CD8-positive, alpha-beta memory T cell (primary cell): Measurements from ENCODE around the gene FAM107B. TPM values are rescaled to one million over a fixed set of nuclear protein-coding genes. Genes with fewer than 3 reads are reported as not detected.
A peak's percentile ranks its signal among the peaks of the same experiment; 100 is the strongest.

Source experiments
- CTCF ChIA-PET: fragments of 350-600 bp; sonication (Branson Sonifier 250); formaldehyde crosslinking; loops from one replicate; lab custom pipeline; 2021; ENCODE audit warnings: antibody characterized with exemption; lab: Charles Lee
- POLR2A ChIA-PET: fragments of 350-600 bp; sonication (Branson Sonifier 250); formaldehyde crosslinking; loops from one replicate; lab custom pipeline; 2021; ENCODE audit warnings: antibody characterized with exemption; lab: Charles Lee
- DNase-seq, 5 donors: peaks; one replicate each; pipeline versions ENCODE4 v3.0.0 to v3.0.0-alpha.2; 2020 to 2022; ENCODE audit warnings: mixed read lengths in 1 of 5
- H3K27ac ChIP-seq: one replicate; pipeline ENCODE4 v1.7.0; 2013; ENCODE audit warnings: low read depth, mild to moderate bottlenecking, low read length, moderate library complexity
- H3K27me3 ChIP-seq: 2 replicates; pipeline ENCODE4 v1.7.0; 2013; ENCODE audit warnings: low read length, mild to moderate bottlenecking; ENCODE audit not compliant: insufficient read depth, poor library complexity, severe bottlenecking
- H3K36me3 ChIP-seq: 2 replicates; pipeline ENCODE4 v1.7.0; 2013; ENCODE audit warnings: mild to moderate bottlenecking, low read length, moderate library complexity; ENCODE audit not compliant: insufficient read depth
- H3K4me1 ChIP-seq: 2 replicates; pipeline ENCODE4 v1.7.0; 2013; ENCODE audit warnings: mild to moderate bottlenecking, low read length, moderate library complexity; ENCODE audit not compliant: insufficient read depth
- H3K4me3 ChIP-seq: 2 replicates; pipeline ENCODE4 v1.7.0; 2013; ENCODE audit warnings: mild to moderate bottlenecking, low read length
- H3K9me3 ChIP-seq: 2 replicates; pipeline ENCODE4 v1.7.0; 2013; ENCODE audit warnings: mild to moderate bottlenecking, low read length
- H3K27ac Mint-ChIP-seq, 8 donors: one replicate each; pipeline ENCODE4 v1.8.0; 2020 to 2021; ENCODE audit warnings: mixed read lengths in 8 of 8, mild to moderate bottlenecking in 6 of 8, inconsistent platforms in 3 of 8, moderate library complexity in 3 of 8
- H3K27me3 Mint-ChIP-seq, 2 donors: one replicate each; pipeline ENCODE4 v1.8.0; 2020 to 2021; ENCODE audit warnings: mixed read lengths in 2 of 2, mild to moderate bottlenecking in 1 of 2, moderate library complexity in 1 of 2
- H3K36me3 Mint-ChIP-seq, 3 donors: one replicate each; pipeline ENCODE4 v1.8.0; 2020 to 2021; ENCODE audit warnings: mixed read lengths in 3 of 3, inconsistent platforms in 1 of 3, mild to moderate bottlenecking in 1 of 3
- H3K4me1 Mint-ChIP-seq, 3 donors: one replicate each; pipeline ENCODE4 v1.8.0; 2020 to 2021; ENCODE audit warnings: mixed read lengths in 3 of 3, inconsistent platforms in 1 of 3, mild to moderate bottlenecking in 1 of 3
- H3K4me3 Mint-ChIP-seq, 7 donors: one replicate each; pipeline ENCODE4 v1.8.0; 2020 to 2021; ENCODE audit warnings: mixed read lengths in 7 of 7, mild to moderate bottlenecking in 6 of 7, moderate library complexity in 4 of 7, inconsistent platforms in 2 of 7
- H3K9me3 Mint-ChIP-seq, 5 donors: one replicate each; pipeline ENCODE4 v1.8.0; 2020 to 2022; ENCODE audit warnings: mixed read lengths in 5 of 5, mild to moderate bottlenecking in 3 of 5, moderate library complexity in 2 of 5, inconsistent platforms in 1 of 5
- polyA plus RNA-seq: library from polyadenylated mRNA; unstranded; fragments of 300-500 nt; fragmentation: Illumina TruSeq; gene quantifications from one replicate; pipeline ENCODE4 v1.2.3, GENCODE V29; 2021
- total RNA-seq, 2 experiments: library from RNA; stranded (reverse); gene quantifications; one replicate each; pipeline ENCODE4 v1.2.3, GENCODE V29; 2021

The FAM107B gene
- total and polyA plus RNA-seq, 3 experiments from 2014 or later: 138 to 316 (median 143) TPM

- no peak for DNase-seq
- H3K9me3 Mint-ChIP-seq: peaks cover 3 to 7% (median 3%) of the 10 kb centered on the region in 5 donors
- Histone ChIP-seq H3K36me3 (no peaks in the 10 kb centered on the region), H3K4me1 (no peaks in the 10 kb centered on the region), H3K27ac (no peak overlapping the region), H3K4me3 (no peak overlapping the region), H3K9me3 (no peaks in the 10 kb centered on the region), H3K27me3 (no peaks in the 10 kb centered on the region)
- peaks cover 0 to under 1% (median under 1%) of the 10 kb centered on the region in 3 donors for H3K4me1 Mint-ChIP-seq
- no peak overlapping the region for H3K4me3 Mint-ChIP-seq
- ChIA-PET POLR2A (no interaction called here), CTCF (no interaction called here)
- H3K36me3 Mint-ChIP-seq: peaks cover 0 to 12% (median 0%) of the 10 kb centered on the region in 3 donors
- H3K27me3 Mint-ChIP-seq: peaks cover 0 to 5% of the 10 kb centered on the region in 2 donors
- H3K27ac Mint-ChIP-seq: no peak overlapping the region
Observed at GRCh38 chr10:14787938-14788337, 13.2 kb upstream of the FAM107B start.

GRCh38 chr10:14784459-14785055 is 9.9 kb upstream of the FAM107B start:
- Mint-ChIP-seq H3K4me3 (peak overlapping the region in 1 of 7 donors; percentile 20), H3K36me3 (peaks cover 0 to 12% (median 0%) of the 10 kb centered on the region in 3 donors), H3K27me3 (peaks cover 0 to 5% of the 10 kb centered on the region in 2 donors), H3K27ac (no peak overlapping the region), H3K4me1 (peaks cover 3 to 5% (median 5%) of the 10 kb centered on the region in 3 donors), H3K9me3 (peaks cover 3 to 7% (median 5%) of the 10 kb centered on the region in 5 donors)
- H3K4me1 ChIP-seq: no peaks in the 10 kb centered on the region
- DNase-seq: no peak
- H3K9me3 ChIP-seq: no peaks in the 10 kb centered on the region
- H3K27me3 ChIP-seq: no peaks in the 10 kb centered on the region
- H3K27ac ChIP-seq: no peak overlapping the region
- CTCF ChIA-PET: no interaction called here
- no peak overlapping the region for H3K4me3 ChIP-seq
- POLR2A ChIA-PET: no interaction called here
- no peaks in the 10 kb centered on the region for H3K36me3 ChIP-seq

DNA sequence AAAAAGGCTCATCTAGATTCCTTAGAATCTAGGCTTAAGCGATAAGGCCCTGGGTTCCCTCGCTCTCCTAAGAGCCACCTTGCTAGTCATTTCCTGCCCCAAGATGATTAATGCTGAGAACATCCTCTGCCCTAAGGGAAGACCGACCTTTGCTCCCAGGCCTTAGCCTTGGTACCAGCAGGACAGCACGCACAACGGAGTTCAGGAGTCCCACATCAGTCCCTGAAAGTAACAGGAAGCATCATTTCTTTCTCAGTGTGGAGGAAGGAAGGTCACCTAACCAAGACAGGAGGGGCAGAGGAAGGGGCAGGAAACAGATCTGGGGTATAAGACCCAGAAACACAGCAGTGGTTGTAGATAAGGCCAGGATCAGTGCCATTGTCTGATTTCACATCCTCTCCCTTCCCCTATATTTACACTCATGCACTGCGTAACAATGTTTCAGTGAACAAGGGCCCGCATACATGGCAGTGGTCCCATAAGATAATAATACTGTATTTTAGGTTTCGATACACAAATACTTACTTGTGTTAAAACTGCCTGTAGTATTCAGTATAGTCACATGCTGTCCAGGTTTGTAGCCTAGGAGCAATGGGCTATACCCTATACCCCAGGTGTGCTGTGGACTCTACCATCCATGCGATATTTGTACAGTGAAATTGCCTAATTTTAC is 8.1 kb upstream of the FAM107B start:
- POLR2A ChIA-PET: no interaction called here
- peak overlapping the region in 5 of 8 donors; percentile 26 to 92 (median 72) for H3K27ac Mint-ChIP-seq
- H3K4me1 Mint-ChIP-seq: peaks cover 3 to 5% (median 5%) of the 10 kb centered on the region in 3 donors
- Histone ChIP-seq H3K4me3 (no peak overlapping the region), H3K36me3 (no peaks in the 10 kb centered on the region), H3K9me3 (no peaks in the 10 kb centered on the region), H3K27me3 (no peaks in the 10 kb centered on the region), H3K4me1 (no peaks in the 10 kb centered on the region), H3K27ac (no peak overlapping the region)
- peak overlapping the region in 3 of 7 donors; percentile 26 to 72 (median 43) for H3K4me3 Mint-ChIP-seq
- DNase-seq: no peak
- peaks cover 0 to 7% (median 5%) of the 10 kb centered on the region in 5 donors for H3K9me3 Mint-ChIP-seq
- CTCF ChIA-PET: no interaction called here
- peaks cover 0 to 3% of the 10 kb centered on the region in 2 donors for H3K27me3 Mint-ChIP-seq
- H3K36me3 Mint-ChIP-seq: peaks cover 0 to 12% (median 0%) of the 10 kb centered on the region in 3 donors

GRCh38 chr10:14781763-14782162 is 7.1 kb upstream of the FAM107B start:
- Histone ChIP-seq H3K27me3 (no peaks in the 10 kb centered on the region), H3K9me3 (no peaks in the 10 kb centered on the region), H3K4me3 (no peak overlapping the region), H3K27ac (no peak overlapping the region), H3K4me1 (no peaks in the 10 kb centered on the region), H3K36me3 (no peaks in the 10 kb centered on the region)
- peaks cover 0 to 7% (median 5%) of the 10 kb centered on the region in 5 donors for H3K9me3 Mint-ChIP-seq
- H3K27me3 Mint-ChIP-seq: peaks cover 0 to 3% of the 10 kb centered on the region in 2 donors
- no peak for DNase-seq
- no peak overlapping the region for H3K4me3 Mint-ChIP-seq
- peaks cover 3 to 5% (median 5%) of the 10 kb centered on the region in 3 donors for H3K4me1 Mint-ChIP-seq
- H3K36me3 Mint-ChIP-seq: peaks cover 0 to 12% (median 0%) of the 10 kb centered on the region in 3 donors
- no peak overlapping the region for H3K27ac Mint-ChIP-seq
- ChIA-PET CTCF (no interaction called here), POLR2A (no interaction called here)

DNA sequence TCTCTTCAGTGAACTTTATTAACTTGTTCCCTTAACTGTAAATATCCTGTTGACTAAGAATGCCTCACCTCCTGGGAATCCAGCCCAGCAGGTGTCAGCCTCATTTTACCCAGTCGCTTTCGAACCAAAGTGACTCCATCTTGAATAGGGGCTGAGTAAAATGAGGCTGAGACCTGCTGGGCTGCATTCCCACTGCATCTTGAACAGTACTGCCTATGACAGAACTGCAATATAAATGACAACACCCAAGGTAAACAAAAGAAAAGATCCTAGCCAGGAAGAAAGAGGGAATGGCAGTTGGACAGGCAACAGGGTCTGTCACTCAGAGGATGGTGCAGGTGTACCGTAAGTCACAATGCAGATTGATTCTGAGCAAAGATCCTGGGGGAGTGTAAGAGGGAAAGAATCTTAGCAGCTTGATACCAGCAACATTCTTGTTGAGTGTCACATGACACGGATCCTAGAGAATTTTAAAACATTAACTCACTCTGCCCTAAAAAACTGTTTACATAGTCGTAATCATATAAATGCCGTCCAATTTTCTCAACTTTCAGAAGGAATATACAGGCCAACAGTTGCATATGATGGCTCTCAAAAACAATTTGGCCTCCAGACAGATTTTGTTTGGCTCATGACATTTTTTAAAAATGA is 4.4 kb upstream of the FAM107B start:
- H3K27me3 Mint-ChIP-seq: peaks cover 0 to 3% of the 10 kb centered on the region in 2 donors
- H3K4me1 ChIP-seq: no peaks in the 10 kb centered on the region
- no peak overlapping the region for H3K4me3 ChIP-seq
- CTCF ChIA-PET: no interaction called here
- H3K36me3 ChIP-seq: no peaks in the 10 kb centered on the region
- DNase-seq: no peak
- H3K36me3 Mint-ChIP-seq: no peaks in the 10 kb centered on the region
- no peak overlapping the region for H3K4me3 Mint-ChIP-seq
- H3K4me1 Mint-ChIP-seq: peaks cover 3 to 5% (median 5%) of the 10 kb centered on the region in 3 donors
- no peaks in the 10 kb centered on the region for H3K9me3 ChIP-seq
- H3K27me3 ChIP-seq: no peaks in the 10 kb centered on the region
- peaks cover 0 to 2% (median 0%) of the 10 kb centered on the region in 5 donors for H3K9me3 Mint-ChIP-seq
- no peak overlapping the region for H3K27ac Mint-ChIP-seq
- POLR2A ChIA-PET: no interaction called here
- H3K27ac ChIP-seq: no peak overlapping the region

DNA sequence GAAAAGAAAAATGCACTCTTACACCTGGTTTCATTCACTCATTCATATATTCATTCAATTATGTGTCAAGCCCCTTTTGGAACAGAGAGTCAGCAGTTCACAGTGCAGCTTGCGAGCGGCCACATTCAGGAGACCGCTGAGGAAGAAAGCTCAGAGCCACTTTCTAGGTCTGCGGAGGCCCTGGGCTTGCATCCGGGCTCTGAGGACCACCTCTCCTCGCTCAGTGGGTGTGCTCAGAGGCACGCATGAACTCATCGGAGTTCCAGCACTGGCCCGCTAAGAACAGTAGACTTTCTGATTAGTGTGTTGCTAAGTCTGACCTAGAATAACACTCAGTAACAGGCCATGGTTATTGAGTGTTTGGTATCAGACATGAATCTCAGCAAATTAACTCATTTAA is 1.8 kb upstream of the FAM107B start:
- Histone ChIP-seq H3K4me3 (no peak overlapping the region), H3K4me1 (no peaks in the 10 kb centered on the region), H3K9me3 (no peaks in the 10 kb centered on the region), H3K27ac (no peak overlapping the region), H3K27me3 (no peaks in the 10 kb centered on the region), H3K36me3 (no peaks in the 10 kb centered on the region)
- no peak overlapping the region for H3K27ac Mint-ChIP-seq
- ChIA-PET CTCF (no interaction called here), POLR2A (no interaction called here)
- H3K27me3 Mint-ChIP-seq: peaks cover 0 to 3% of the 10 kb centered on the region in 2 donors
- peaks cover 0 to 2% (median 0%) of the 10 kb centered on the region in 3 donors for H3K36me3 Mint-ChIP-seq
- no peak overlapping the region for H3K4me3 Mint-ChIP-seq
- DNase-seq: no peak
- no peaks in the 10 kb centered on the region for H3K4me1 Mint-ChIP-seq
- no peaks in the 10 kb centered on the region for H3K9me3 Mint-ChIP-seq

DNA sequence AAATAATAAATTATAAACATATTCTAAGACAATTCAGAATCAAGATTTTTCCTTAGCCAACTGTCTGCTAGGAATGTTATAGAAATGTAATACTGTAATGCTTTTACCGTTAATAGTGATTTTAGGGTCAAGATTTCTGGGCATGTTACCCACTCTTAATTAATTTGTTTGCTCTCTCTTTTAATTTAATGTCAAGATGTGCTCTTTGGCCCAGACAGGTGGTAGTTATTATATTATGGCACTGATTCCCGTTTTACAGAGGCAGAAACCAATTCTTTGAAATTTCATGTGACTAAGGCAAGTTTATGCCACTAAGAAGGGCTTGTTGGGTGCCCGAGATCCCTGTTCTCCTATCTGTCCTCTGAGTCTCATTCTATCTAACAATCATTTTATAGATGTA is 959 bp upstream of the FAM107B start:
- Histone ChIP-seq H3K4me1 (no peaks in the 10 kb centered on the region), H3K36me3 (no peaks in the 10 kb centered on the region), H3K4me3 (no peak overlapping the region), H3K27ac (no peak overlapping the region), H3K9me3 (no peaks in the 10 kb centered on the region), H3K27me3 (no peaks in the 10 kb centered on the region)
- H3K4me3 Mint-ChIP-seq: no peak overlapping the region
- peaks cover 0 to 2% (median 0%) of the 10 kb centered on the region in 3 donors for H3K36me3 Mint-ChIP-seq
- H3K4me1 Mint-ChIP-seq: no peaks in the 10 kb centered on the region
- DNase-seq: no peak
- POLR2A ChIA-PET: no interaction called here
- H3K9me3 Mint-ChIP-seq: no peaks in the 10 kb centered on the region
- CTCF ChIA-PET: no interaction called here
- no peak overlapping the region for H3K27ac Mint-ChIP-seq
- peaks cover 0 to 3% of the 10 kb centered on the region in 2 donors for H3K27me3 Mint-ChIP-seq

DNA sequence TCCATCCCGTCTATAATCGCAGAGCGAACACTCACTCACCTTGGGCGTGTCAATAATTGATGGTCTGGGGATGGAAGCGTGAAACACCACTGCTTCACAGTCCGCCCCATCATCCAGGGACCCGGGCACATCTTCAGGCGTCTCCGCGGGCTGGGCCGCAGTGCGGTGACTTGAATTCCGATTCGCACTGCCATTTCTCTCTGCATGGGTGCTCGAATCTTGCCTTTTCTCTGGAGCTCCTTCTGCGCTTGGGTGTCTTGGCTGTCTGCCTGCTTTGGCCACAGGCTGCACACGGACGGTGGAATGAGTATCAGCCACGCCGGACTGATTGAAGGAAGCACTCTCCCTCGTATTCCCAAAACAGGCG is 500 bp downstream of the FAM107B start:
- H3K4me3 ChIP-seq: no peak overlapping the region
- H3K27me3 Mint-ChIP-seq: peaks cover 0 to 3% of the 10 kb centered on the region in 2 donors
- no peaks in the 10 kb centered on the region for H3K36me3 ChIP-seq
- H3K9me3 Mint-ChIP-seq: no peaks in the 10 kb centered on the region
- H3K4me1 ChIP-seq: no peaks in the 10 kb centered on the region
- H3K36me3 Mint-ChIP-seq: peaks cover 0 to 2% (median 0%) of the 10 kb centered on the region in 3 donors
- POLR2A ChIA-PET: no interaction called here
- no peak overlapping the region for H3K27ac Mint-ChIP-seq
- CTCF ChIA-PET: no interaction called here
- no peaks in the 10 kb centered on the region for H3K4me1 Mint-ChIP-seq
- H3K27ac ChIP-seq: no peak overlapping the region
- no peaks in the 10 kb centered on the region for H3K27me3 ChIP-seq
- H3K9me3 ChIP-seq: no peaks in the 10 kb centered on the region
- no peak overlapping the region for H3K4me3 Mint-ChIP-seq
- no peak for DNase-seq
